ENCODE data around the gene CENPO. TPM values are rescaled to one million over a fixed set of nuclear protein-coding genes. Genes with fewer than 3 reads are reported as not detected.

The CENPO gene
- total RNA-seq, 2 experiments from 2014 or later, result 53.6 to 59.2 TPM

- H3K4me2 ChIP-seq (ENCODE audit: low read length), result no peak overlapping the region
- peaks cover 25% of the 10 kb centered on the region for H3K36me3 ChIP-seq (ENCODE audit: insufficient read depth, low read length)
- intact Hi-C loops (cut with micrococcal nuclease; ENCODE audit: unreplicated experiment), result no loop called here
- no peaks in the 10 kb centered on the region for H3K9me3 ChIP-seq (ENCODE audit: low read length)
- no peaks in the 10 kb centered on the region for H3K9me2 ChIP-seq (ENCODE audit: insufficient read depth, low read length)
- H3K4me3 ChIP-seq (ENCODE audit: low read depth, low read length, poor library complexity, severe bottlenecking), result no peak overlapping the region
- no peaks in the 10 kb centered on the region for H3K4me1 ChIP-seq (ENCODE audit: insufficient read depth, low read length, poor library complexity, severe bottlenecking)
- H4K20me1 ChIP-seq (ENCODE audit: insufficient read depth, low read length), result no peaks in the 10 kb centered on the region
- CTCF ChIA-PET (ENCODE audit: unreplicated experiment), result no interaction called here
- no TSS peak for BruUV-seq (replicated peaks)
- POLR2A ChIA-PET, result no interaction called here
- no peak for TF ChIP-seq CTCF (conservative IDR thresholded peaks at IDR 0.05; ENCODE audit: low read length)
- TF ChIP-seq EZH2phosphoT487 (IDR thresholded peaks at IDR 0.05; ENCODE audit: borderline replicate concordance, low read depth, low read length), result no peak
- H3K79me2 ChIP-seq (ENCODE audit: insufficient read depth, low read depth, low read length), result no peaks in the 10 kb centered on the region
- no peak overlapping the region for H3K27ac ChIP-seq (ENCODE audit: low read depth, low read length, poor library complexity, severe bottlenecking)
- H2AFZ ChIP-seq (ENCODE audit: low read length), result no peak overlapping the region
- DNase-seq (ENCODE audit: low spot score), result no peak
Observed at GRCh38 chr2:24853046-24853445, 59.8 kb downstream of the CENPO start.

GRCh38 chr2:24853996-24854395 is 60.8 kb downstream of the CENPO start:
- no peak for TF ChIP-seq CTCF (conservative IDR thresholded peaks at IDR 0.05; ENCODE audit: low read length)
- TF ChIP-seq EZH2phosphoT487 (IDR thresholded peaks at IDR 0.05; ENCODE audit: borderline replicate concordance, low read depth, low read length), result no peak
- Histone ChIP-seq H3K36me3 (ENCODE audit: insufficient read depth, low read length) (peaks cover 26% of the 10 kb centered on the region), H3K79me2 (ENCODE audit: insufficient read depth, low read depth, low read length) (no peaks in the 10 kb centered on the region), H3K9me2 (ENCODE audit: insufficient read depth, low read length) (no peaks in the 10 kb centered on the region), H3K4me2 (ENCODE audit: low read length) (no peak overlapping the region), H4K20me1 (ENCODE audit: insufficient read depth, low read length) (no peaks in the 10 kb centered on the region), H3K4me3 (ENCODE audit: low read depth, low read length, poor library complexity, severe bottlenecking) (no peak overlapping the region), H3K27ac (ENCODE audit: low read depth, low read length, poor library complexity, severe bottlenecking) (no peak overlapping the region), H3K4me1 (ENCODE audit: insufficient read depth, low read length, poor library complexity, severe bottlenecking) (no peaks in the 10 kb centered on the region), H3K9me3 (ENCODE audit: low read length) (no peaks in the 10 kb centered on the region), H2AFZ (ENCODE audit: low read length) (no peak overlapping the region)
- BruUV-seq (replicated peaks), result no TSS peak
- ChIA-PET CTCF (ENCODE audit: unreplicated experiment) (no interaction called here), POLR2A (no interaction called here)
- no peak for DNase-seq (ENCODE audit: low spot score)
- intact Hi-C loops (cut with micrococcal nuclease; ENCODE audit: unreplicated experiment), result no loop called here

GRCh38 chr2:24855022-24855622 is 61.9 kb downstream of the CENPO start:
- no peak for DNase-seq (ENCODE audit: low spot score)
- ChIA-PET CTCF (ENCODE audit: unreplicated experiment) (no interaction called here), POLR2A (no interaction called here)
- Histone ChIP-seq H3K27ac (ENCODE audit: low read depth, low read length, poor library complexity, severe bottlenecking) (no peak overlapping the region), H3K79me2 (ENCODE audit: insufficient read depth, low read depth, low read length) (no peaks in the 10 kb centered on the region), H3K4me2 (ENCODE audit: low read length) (no peak overlapping the region), H2AFZ (ENCODE audit: low read length) (no peak overlapping the region), H3K36me3 (ENCODE audit: insufficient read depth, low read length) (peaks cover 23% of the 10 kb centered on the region), H4K20me1 (ENCODE audit: insufficient read depth, low read length) (no peaks in the 10 kb centered on the region), H3K9me2 (ENCODE audit: insufficient read depth, low read length) (no peaks in the 10 kb centered on the region), H3K4me3 (ENCODE audit: low read depth, low read length, poor library complexity, severe bottlenecking) (no peak overlapping the region), H3K4me1 (ENCODE audit: insufficient read depth, low read length, poor library complexity, severe bottlenecking) (no peaks in the 10 kb centered on the region), H3K9me3 (ENCODE audit: low read length) (no peaks in the 10 kb centered on the region)
- TF ChIP-seq EZH2phosphoT487 (IDR thresholded peaks at IDR 0.05; ENCODE audit: borderline replicate concordance, low read depth, low read length) (no peak), CTCF (conservative IDR thresholded peaks at IDR 0.05; ENCODE audit: low read length) (no peak)
- no TSS peak for BruUV-seq (replicated peaks)
- intact Hi-C loops (cut with micrococcal nuclease; ENCODE audit: unreplicated experiment), result no loop called here
